Calu3 (cell line): Measurements from ENCODE around the gene SPHK2. TPM values are rescaled to one million over a fixed set of nuclear protein-coding genes. Genes with fewer than 3 reads are reported as not detected.
A peak's percentile ranks its signal among the peaks of the same experiment; 100 is the strongest.

Experiments
- Bru-seq: library from RNA; stranded (reverse); fragments of 400-500 nt; gene quantifications from one replicate; lab custom pipeline; 2021; lab: Mats Ljungman, UMichigan
- BruChase-seq, 2 experiments: library from RNA; stranded (reverse); fragments of 400-500 nt; gene quantifications; one replicate each; lab custom pipeline; 2021; lab: Mats Ljungman, UMichigan
- BruUV-seq: library from RNA; stranded (reverse); fragments of 400-500 nt; replicated peaks from 2 replicates; lab custom pipeline; 2021; lab: Mats Ljungman, UMichigan
- CTCF ChIA-PET: fragments of 300-600 bp; sonication (Branson Sonifier 250); formaldehyde crosslinking; loops from one replicate; lab custom pipeline; 2022; ENCODE audit warnings: antibody characterized with exemption; lab: Charles Lee
- DNase-seq: peaks from one replicate; pipeline ENCODE4 v3.0.0; 2022
- H3K27ac Mint-ChIP-seq: one replicate; pipeline ENCODE4 v1.8.0; 2022; ENCODE audit warnings: mixed read lengths; ENCODE audit not compliant: unreplicated experiment
- H3K27me3 Mint-ChIP-seq: one replicate; pipeline ENCODE4 v1.8.0; 2022; ENCODE audit warnings: mixed read lengths; ENCODE audit not compliant: unreplicated experiment
- H3K36me3 Mint-ChIP-seq: one replicate; pipeline ENCODE4 v1.8.0; 2022; ENCODE audit warnings: mild to moderate bottlenecking, moderate library complexity, mixed read lengths; ENCODE audit not compliant: insufficient read depth, unreplicated experiment
- H3K4me1 Mint-ChIP-seq: one replicate; pipeline ENCODE4 v1.8.0; 2022; ENCODE audit warnings: mild to moderate bottlenecking, low read depth, mixed read lengths; ENCODE audit not compliant: unreplicated experiment
- H3K4me3 Mint-ChIP-seq: one replicate; pipeline ENCODE4 v1.8.0; 2022; ENCODE audit warnings: mild to moderate bottlenecking, low read depth, moderate library complexity, mixed read lengths; ENCODE audit not compliant: unreplicated experiment
- H3K9me3 Mint-ChIP-seq: one replicate; pipeline ENCODE4 v1.8.0; 2022; ENCODE audit warnings: low read depth, mixed read lengths; ENCODE audit not compliant: unreplicated experiment
- intact Hi-C: fragments of 100-400 bp; cut with micrococcal nuclease; formaldehyde crosslinking; loops from one replicate; pipeline ENCODE4 v1.10.0; 2022; ENCODE audit not compliant: unreplicated experiment
- long read RNA-seq: library from polyadenylated mRNA; stranded (forward); transcript quantifications from one replicate; pipeline ENCODE4 v2.0.0, GENCODE V29; 2022
- total RNA-seq: library from RNA; stranded (reverse); gene quantifications from 2 replicates; pipeline ENCODE4 v1.2.3, GENCODE V29; 2022
- TF ChIP-seq, protein P1 (sequence below): fragments of 200-600 bp; IDR thresholded peaks from one replicate; pipeline ENCODE4 v1.8.0; 2022; ENCODE audit warnings: antibody characterized with exemption; ENCODE audit not compliant: unreplicated experiment

The SPHK2 gene, protein sequence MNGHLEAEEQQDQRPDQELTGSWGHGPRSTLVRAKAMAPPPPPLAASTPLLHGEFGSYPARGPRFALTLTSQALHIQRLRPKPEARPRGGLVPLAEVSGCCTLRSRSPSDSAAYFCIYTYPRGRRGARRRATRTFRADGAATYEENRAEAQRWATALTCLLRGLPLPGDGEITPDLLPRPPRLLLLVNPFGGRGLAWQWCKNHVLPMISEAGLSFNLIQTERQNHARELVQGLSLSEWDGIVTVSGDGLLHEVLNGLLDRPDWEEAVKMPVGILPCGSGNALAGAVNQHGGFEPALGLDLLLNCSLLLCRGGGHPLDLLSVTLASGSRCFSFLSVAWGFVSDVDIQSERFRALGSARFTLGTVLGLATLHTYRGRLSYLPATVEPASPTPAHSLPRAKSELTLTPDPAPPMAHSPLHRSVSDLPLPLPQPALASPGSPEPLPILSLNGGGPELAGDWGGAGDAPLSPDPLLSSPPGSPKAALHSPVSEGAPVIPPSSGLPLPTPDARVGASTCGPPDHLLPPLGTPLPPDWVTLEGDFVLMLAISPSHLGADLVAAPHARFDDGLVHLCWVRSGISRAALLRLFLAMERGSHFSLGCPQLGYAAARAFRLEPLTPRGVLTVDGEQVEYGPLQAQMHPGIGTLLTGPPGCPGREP
- total RNA-seq (20.5 and 24.2 TPM in 2 replicates), Bru-seq, nascent RNA (percentile 57 among the genes with signal in this experiment), BruChase-seq, experiment 1, labeled RNA remaining after a 6-hour chase (percentile 67 among the genes with signal in this experiment), BruChase-seq, experiment 2, labeled RNA remaining after a 2-hour chase (percentile 73 among the genes with signal in this experiment)
- long read RNA-seq, partial matches to known transcripts = 6 of 16 reads
- long read RNA-seq, other reads (novel, unspliced or antisense) = 5 of 16 reads

- peak within 1 kb of the TSS; percentile 100 for H3K27ac Mint-ChIP-seq
Observed at GRCh38 chr19:48618916-48619691, at the start of gene SPHK2, which contains the start of gene RPL18. SPHK2 (plus strand) TSS chr19:48619506; CDS start chr19:48620515, 1,009 bp downstream. RPL18 (minus strand) TSS chr19:48619178; CDS start chr19:48619143, 35 bp downstream.

DNA sequence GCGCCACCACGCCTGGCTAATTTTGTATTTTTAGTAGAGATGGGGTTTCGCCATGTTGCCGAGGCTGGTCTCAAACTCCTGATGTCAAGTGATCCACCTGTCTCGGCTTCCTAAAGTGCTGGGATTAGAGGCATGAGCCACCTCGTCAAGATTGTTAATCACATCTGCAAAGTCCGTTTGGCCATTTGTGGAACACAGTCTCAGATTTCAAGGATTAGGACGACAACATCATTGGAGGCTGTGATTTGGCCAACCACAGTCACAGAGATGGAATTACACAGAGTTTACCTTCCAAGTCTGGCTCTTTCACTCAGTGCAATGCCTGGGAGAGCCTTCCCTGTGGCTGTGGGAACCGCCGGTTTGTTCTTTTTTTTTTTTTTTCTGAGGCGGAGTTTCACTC, 49.5 kb upstream of the SPHK2 start:
- CTCF ChIA-PET = no interaction called here
- TF ChIP-seq, protein P1, sequence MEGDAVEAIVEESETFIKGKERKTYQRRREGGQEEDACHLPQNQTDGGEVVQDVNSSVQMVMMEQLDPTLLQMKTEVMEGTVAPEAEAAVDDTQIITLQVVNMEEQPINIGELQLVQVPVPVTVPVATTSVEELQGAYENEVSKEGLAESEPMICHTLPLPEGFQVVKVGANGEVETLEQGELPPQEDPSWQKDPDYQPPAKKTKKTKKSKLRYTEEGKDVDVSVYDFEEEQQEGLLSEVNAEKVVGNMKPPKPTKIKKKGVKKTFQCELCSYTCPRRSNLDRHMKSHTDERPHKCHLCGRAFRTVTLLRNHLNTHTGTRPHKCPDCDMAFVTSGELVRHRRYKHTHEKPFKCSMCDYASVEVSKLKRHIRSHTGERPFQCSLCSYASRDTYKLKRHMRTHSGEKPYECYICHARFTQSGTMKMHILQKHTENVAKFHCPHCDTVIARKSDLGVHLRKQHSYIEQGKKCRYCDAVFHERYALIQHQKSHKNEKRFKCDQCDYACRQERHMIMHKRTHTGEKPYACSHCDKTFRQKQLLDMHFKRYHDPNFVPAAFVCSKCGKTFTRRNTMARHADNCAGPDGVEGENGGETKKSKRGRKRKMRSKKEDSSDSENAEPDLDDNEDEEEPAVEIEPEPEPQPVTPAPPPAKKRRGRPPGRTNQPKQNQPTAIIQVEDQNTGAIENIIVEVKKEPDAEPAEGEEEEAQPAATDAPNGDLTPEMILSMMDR = no peak
- peaks cover 13% of the 10 kb centered on the region for H3K36me3 Mint-ChIP-seq
- H3K9me3 Mint-ChIP-seq = no peaks in the 10 kb centered on the region
- no peak overlapping the region for H3K27ac Mint-ChIP-seq
- BruUV-seq = no TSS peak
- H3K4me1 Mint-ChIP-seq = peaks cover 30% of the 10 kb centered on the region
- DNase-seq = no peak
- H3K27me3 Mint-ChIP-seq = no peaks in the 10 kb centered on the region
- intact Hi-C loops = no loop called here
- no peak overlapping the region for H3K4me3 Mint-ChIP-seq

More at GRCh38 chr19:48618916-48619691, at the start of gene SPHK2, which contains the start of gene RPL18:
- BruUV-seq = no TSS peak
- CTCF ChIA-PET = interaction anchor here (0.5 to 1.4 kb wide), 3 partner anchors 10 to 91 kb away, joined by 3 to 5 read pairs (median 5); partner anchors contain the start of gene DBP
- H3K4me3 Mint-ChIP-seq = peak within 1 kb of the TSS; percentile 94
- TF ChIP-seq, protein P1 = no peak
- no peaks in the 10 kb centered on the region for H3K9me3 Mint-ChIP-seq
- H3K27me3 Mint-ChIP-seq = no peaks in the 10 kb centered on the region
- DNase-seq = peak; percentile 98
- intact Hi-C loops = no loop called here
- peaks cover 64% of the 10 kb centered on the region for H3K36me3 Mint-ChIP-seq
- H3K4me1 Mint-ChIP-seq = peaks cover 52% of the 10 kb centered on the region

- Mint-ChIP-seq H3K27me3 (no peaks in the 10 kb centered on the region), H3K36me3 (peaks cover 8% of the 10 kb centered on the region), H3K4me3 (no peak overlapping the region), H3K27ac (no peak overlapping the region), H3K4me1 (peaks cover 22% of the 10 kb centered on the region), H3K9me3 (no peaks in the 10 kb centered on the region)
- intact Hi-C loops = no loop called here
- CTCF ChIA-PET = interaction anchor here (0.6 to 1.0 kb wide), 2 partner anchors 13 to 180 kb away, joined by 3 to 7 read pairs; partner anchors contain the start of gene KDELR1
- TF ChIP-seq, protein P1 = no peak
- no peak for DNase-seq
- BruUV-seq = no TSS peak
Observed at GRCh38 chr19:48571378-48572162, 47.7 kb upstream of the SPHK2 start.
